Measurements from ENCODE around the gene SLC35B2.
A peak's percentile ranks its signal among the peaks of the same experiment; 100 is the strongest.

SLC35B2 gene

DNA sequence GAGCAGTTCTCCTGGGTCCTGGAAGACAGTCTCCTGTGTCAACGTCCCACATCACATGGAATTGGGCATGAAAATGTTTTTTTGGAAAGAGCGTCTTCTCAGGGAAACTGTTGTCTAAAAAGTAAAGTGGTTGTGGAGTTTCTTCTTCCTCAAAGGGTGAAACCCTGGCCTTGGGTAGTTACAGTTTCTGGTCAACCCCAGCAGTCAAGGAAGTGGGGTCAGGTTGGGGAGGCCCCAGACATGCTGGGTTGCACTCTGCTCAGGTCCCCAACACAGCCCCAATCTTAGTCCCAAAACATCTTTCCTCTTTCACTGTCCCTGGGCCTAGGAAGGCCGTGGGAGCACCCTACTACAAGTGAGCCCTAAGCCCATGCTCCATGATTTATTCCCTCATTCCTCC lies 9.0 kb upstream of the SLC35B2 start:
- no peak for DNase-seq

- no peak for DNase-seq
These were observed 8.4 kb upstream of the SLC35B2 start for GRCh38 chr6:44265722-44266233.

- DNase-seq = peak; percentile 94 to 99
These were observed 7.8 kb upstream of the SLC35B2 start, which contains the start of gene NFKBIE for GRCh38 chr6:44265007-44265721. TSS of gene NFKBIE (minus strand) at chr6:44265551. CDS start at chr6:44265346, 205 bp downstream.

GRCh38 chr6:44264154-44265006 lies 7.1 kb upstream of the SLC35B2 start:
- DNase-seq = peak; percentile 75 to 80

- DNase-seq = peak; percentile 64 to 74
These were observed 6.2 kb upstream of the SLC35B2 start for GRCh38 chr6:44263354-44264100.

- peak; percentile 51 to 74 for DNase-seq
These were observed 5.4 kb upstream of the SLC35B2 start for GRCh38 chr6:44262467-44263353.

- no peak for DNase-seq
These were observed 4.3 kb upstream of the SLC35B2 start for GRCh38 chr6:44261581-44261980.

- DNase-seq = no peak
These were observed 3.3 kb upstream of the SLC35B2 start for GRCh38 chr6:44260451-44261297.

DNA sequence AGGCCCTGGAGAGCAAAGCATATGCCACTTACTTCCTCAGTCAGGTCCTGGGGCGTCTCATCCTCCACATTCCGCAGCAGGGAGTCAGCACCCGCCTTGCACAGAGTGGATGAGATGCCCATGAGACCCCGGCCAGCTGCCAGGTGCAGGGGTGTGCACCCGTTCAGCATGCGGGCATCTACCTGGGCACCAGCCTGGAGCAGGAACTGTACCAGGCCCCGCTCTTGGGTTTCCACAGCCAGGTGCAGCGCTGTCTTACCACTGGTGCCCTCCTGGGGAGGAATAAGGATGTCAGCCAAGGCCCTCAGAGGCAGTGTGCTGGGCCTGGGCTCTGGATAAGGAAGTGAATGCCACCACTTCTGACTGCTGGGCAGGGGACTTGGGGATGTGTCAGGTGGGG lies 2.7 kb upstream of the SLC35B2 start:
- no peak for DNase-seq

DNA sequence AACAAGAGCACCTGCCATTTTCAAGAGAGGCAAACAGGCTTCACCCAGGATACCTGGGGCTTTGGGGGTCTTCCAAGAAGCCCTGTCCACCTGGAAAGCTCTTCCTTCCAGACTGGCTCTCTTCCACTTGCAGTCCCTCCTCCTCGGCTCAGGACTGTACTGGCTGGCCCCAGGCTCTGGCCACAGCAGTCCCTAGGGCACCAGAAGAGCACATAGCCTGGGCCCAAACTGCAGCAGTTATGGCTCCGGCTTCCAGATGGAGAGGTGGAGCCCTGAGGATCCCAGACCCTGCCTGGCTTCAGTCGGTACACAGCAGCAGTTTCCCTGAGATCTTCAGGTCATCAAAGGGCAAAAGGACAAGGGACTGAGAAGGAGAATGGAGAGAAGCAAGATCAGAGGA lies 1.6 kb upstream of the SLC35B2 start:
- DNase-seq = no peak

DNA sequence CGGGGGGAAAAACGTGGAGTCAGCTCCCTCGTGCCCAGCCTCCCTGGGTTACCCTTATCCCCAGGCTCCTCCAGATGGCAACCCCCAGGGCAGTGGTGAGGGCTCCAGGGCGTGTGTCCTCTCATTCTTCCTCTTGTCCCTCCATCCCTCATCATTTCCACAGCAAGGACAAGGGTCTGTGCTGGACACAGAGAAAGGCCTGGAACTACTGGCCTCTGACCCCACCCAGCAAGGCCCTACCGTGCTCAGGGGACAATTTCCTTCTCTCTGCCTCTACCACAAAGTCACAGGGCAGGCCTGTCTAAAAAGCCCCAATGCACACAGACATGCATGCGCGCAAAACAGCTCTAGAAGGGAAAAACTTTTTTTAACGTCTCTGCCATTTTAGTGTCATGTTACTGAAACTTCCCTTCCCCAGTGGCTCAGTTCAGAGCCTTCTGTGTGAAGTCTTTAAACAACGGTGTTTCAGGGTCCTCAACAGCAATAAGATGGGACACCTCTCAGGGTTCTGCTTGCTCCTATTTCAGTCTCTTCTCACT lies 1.1 kb upstream of the SLC35B2 start:
- DNase-seq = no peak

- DNase-seq = peak; percentile 67 to 86
These were observed 511 bp upstream of the SLC35B2 start for GRCh38 chr6:44257753-44258324.

GRCh38 chr6:44256775-44257024 lies 628 bp downstream of the SLC35B2 start:
- peak in 1 of 2 donors; percentile 18 for DNase-seq

- DNase-seq = no peak
These were observed 1.2 kb downstream of the SLC35B2 start for GRCh38 chr6:44255871-44256774.

DNA sequence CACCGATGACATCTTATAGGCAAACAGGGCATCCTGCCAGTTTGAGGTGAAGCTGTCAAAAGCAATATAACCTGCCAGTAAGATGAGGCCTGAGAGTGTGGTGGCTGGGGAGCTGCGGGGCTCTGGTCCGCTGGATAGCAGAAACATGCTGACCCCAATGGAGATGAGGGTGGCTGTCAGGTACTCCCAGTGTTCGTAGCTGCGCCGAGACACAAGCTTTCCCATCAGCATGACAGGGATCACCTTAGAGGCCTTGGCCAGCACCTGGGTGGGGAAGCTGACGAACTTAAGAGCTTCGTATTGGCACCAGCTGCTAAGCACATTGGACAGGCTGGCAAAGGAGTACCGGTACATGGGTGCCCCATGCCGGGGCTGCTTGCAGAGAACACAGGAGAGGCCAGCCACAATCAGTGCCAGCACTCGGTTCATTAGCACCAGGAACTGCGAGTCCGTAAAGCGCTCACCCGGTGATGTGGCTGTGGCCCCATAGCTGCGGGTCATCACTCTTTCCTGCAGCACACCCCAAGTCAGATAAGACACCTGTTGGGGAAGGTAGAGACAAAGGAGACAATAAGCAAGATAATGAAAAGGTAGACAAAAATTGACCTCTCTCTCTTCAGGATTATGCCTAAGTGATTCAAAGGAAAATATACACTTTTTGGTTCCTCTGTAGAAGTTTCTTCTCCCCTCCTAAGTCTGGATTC lies 2.1 kb downstream of the SLC35B2 start:
- DNase-seq = no peak

DNA sequence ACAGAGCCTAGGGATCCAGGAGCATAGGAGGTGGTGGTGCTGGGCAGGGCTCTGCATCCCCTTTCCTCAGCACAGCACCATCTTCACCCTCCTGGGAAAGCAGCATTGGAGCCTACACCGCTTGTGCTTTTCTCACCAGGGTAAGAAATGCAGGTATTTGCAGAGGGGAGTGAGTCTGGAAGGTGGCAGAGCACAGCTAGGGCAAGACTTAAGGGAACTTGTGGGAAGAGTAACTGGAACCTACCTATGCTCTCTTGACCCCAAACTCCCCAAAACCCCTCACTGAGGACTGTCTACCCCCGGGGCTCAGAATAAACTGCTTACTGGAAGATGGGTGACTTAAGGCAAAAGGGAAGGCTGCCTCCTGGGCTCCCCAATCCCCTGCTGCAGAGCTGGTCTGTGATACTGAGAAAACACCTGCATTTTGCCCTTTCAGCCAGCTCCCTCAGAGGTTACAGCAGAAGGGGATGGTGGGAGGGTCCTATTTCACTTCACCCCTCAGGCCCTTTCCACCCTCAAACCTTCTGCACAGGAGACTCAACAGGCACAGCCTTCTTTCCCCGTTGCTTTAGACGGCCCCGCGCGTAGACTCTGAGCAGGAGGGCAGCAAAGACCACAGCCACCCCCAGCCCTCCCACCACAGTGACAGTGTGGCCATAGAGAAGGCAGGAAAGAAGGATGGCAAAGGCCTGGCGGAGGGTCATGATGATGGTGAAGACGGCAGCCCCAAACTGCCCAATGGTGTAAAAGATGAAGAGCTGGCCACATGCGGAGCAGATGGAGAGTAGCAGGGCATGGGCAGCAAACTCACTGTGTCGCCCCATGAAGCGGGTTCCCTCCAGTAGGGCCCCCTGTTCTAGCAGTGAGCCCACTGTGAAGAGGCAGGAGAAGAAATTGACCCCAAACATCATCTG lies 2.9 kb downstream of the SLC35B2 start:
- no peak for DNase-seq

GRCh38 chr6:44253307-44254101 lies 3.8 kb downstream of the SLC35B2 start:
- peak in 1 of 2 donors; percentile 70 for DNase-seq

Data from inflammatory macrophage treated with lipopolysaccharide for 1 hour (primary cell).